ENCODE measurements around the gene HSPB2.
"Not testable (repeated sequence)": the region's sequence is repeated elsewhere in the genome, so short reads cannot be mapped to it uniquely, and the experiment has no call there.

The HSPB2 gene, protein sequence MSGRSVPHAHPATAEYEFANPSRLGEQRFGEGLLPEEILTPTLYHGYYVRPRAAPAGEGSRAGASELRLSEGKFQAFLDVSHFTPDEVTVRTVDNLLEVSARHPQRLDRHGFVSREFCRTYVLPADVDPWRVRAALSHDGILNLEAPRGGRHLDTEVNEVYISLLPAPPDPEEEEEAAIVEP

DNA sequence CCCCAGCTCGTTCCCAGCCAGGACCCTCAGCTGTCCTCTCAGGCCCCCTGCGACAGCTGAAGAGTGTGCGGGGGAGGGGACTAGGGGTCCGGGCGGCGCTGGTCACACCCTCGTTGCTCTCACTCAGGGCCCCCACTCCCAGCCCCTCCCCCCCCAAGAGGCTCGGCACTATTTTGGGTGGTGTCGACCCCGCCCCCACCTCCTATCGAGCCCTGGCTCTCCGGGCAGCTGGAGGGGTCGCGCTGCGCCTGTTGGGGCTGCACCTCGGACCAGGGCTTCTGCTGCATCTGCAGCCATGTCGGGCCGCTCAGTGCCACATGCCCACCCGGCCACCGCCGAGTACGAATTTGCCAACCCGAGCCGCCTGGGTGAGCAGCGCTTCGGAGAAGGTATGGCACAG, at the start of gene HSPB2:
TSS of gene HSPB2 (plus strand) at position 200 of the 400 bp plus-strand sequence. CDS start at position 296, 96 bp downstream.
- no peak for DNase-seq

DNA sequence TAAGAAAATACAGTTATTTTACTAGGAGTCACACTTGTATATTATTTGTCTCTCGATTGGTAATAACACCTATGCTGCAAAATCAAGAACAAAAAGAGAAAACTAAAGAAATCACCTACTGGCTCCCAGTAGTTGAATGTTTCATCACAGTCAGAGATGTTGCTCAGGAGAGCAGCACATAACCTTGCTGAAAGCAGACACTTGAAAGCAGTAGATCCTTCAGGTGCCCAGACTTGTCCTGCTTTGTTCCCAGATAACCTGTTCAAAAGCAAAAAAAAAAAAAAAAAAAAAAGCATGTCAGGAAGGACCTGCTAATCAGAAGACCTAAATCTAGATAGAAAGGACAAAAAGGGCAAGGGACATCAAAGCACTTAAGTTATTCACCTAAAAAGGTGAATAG, 42.4 kb upstream of the HSPB2 start:
- DNase-seq, result no peak

DNA sequence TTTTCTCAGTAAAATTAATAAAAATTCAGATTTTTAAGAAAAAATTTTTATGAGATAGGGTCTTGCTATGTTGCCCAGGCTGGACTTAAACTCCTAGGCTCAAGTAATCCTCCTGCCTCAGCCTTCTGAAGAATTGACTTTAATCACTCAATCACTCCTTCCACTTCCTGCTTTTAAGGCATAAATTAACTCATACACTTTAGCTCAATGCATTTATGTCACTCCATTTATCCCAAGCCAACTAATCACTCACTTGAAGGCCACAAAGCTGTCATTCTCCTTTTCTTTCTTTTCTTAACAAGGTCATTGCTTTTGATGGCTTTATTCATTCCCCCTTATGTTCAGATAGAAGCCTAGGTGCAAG, 42.0 kb upstream of the HSPB2 start:
- no peak for DNase-seq

DNA sequence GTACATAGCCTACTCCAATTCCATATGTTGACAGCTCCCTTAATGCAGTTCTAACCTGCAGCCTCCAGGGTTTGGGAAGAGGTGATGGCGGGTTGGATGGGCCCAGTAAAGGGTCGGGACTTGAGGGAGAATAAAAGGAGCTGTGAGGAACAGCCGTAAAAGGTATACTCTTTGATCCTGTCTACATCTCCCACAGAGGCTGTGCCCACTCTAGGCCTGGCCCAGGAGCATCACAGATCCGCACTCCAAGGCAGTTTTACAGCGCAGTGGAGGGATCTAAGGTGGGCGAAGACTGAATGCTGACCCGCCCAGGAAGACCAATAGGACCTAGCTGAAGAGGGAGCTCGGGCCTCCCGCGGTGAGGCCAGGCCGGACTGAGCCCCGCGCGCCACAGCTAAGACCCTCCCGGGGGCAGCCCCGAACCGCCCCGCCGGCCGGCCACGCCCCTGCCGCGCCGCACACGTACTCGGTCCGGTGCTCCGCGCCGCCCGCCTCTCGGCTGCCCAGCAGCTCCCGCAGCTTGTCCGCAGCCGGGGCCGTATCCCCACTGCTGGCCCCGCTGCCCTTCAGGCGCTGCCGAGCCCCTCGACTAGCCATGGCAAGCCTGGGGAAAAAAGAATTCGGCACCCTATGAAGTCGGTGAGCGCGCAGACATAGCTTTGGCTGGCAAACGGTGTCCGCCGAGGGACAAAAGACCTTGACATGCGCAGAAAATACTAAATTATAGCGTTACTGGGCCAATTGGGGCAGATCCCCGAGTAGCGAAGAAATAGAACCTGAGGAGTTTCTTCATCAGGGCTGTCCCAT, 41.4 kb upstream of the HSPB2 start, which contains the start of gene ALG9:
TSS of gene ALG9 (minus strand) at position 696 of the 807 bp plus-strand sequence. CDS start at position 597, 99 bp downstream.
- DNase-seq, result peak; percentile 93

DNA sequence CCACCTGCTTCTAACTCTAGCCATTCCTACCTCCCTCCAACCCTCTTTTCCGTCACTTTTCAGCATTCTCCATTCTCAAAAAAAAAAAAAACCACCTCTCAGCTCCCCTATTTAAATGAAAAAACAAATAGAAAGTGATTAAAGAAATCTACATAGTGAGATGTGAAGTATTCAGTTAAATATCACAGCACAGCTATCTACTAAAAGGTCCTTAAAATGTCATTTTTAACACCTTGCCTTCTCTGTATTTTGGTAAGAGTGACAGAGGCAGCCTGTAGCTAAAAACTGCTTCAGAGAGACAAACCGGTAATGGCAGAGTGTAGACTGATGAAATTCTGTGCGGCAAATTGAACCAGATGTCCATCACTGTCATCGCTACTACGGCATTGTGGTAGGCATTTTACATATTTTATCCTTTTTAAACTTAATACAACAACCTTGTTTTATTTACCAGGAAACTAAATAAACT, 40.8 kb upstream of the HSPB2 start:
- DNase-seq, result peak; percentile 15

DNA sequence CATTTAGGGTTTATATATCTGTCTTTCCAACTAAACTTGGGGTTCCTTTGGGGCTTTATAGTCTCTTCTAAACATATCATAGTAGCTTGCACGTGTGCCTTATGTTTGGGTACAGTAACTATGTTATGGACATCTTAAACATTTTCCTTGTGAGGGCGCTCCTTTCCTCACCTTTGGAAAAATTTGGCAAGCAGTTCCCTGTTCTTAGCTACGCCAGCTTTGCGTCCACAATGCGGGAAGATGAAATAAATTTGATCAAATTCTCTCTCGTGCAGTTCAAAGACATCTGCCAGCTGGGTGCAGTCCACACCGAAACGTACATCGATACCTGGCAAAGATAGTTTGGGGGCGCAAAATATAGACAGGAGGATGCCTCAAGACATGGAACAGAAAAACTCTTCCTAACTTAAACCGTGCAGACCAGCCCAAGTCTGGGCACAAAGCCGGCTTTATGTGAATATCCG, 34.1 kb upstream of the HSPB2 start:
- no peak for DNase-seq

DNA sequence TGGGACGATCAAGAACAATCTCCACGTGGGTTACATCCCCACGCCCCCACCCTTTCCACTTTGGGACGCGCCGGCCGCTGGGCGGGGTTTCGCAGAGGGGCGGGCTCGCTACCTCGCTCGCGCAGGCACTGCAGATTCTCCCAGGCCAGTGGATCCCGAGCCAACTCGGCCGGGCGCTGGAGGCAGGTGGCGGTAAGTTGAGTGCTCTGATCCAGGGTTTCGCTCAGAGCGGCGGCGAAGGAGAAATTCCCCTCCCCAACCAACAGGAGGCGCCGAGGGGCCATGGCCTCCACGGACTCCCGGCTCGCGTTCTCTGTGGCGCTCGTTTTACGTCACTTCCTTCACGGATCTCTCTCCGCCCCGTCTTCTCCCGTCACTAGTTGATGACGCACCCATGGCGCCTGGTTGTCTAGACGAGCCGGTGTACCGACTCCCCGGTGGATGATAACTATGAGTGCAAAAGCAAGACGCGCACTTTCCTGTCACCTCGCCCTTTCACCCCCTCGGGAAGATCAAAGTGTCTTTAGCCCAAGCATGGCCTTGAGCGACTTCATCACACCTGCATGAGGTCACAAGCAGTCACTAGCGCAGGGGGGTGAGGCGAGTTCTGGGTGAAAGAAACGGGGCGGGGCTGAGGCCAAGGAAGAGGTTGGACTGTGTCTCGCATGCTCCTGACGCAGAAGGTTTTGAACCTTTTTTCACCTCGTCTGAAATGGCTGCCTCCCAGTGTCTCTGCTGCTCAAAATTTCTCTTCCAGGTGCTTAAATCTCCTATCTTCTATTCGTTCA, 33.5 kb upstream of the HSPB2 start, which contains the start of the genes CFAP68 and FDXACB1:
TSS of gene CFAP68 (plus strand) at position 693 of the 788 bp plus-strand sequence. CDS start at position 713, 20 bp downstream.
TSS of gene FDXACB1 (minus strand) at position 317 of the 788 bp plus-strand sequence. CDS start at position 284, 33 bp downstream.
- DNase-seq, result peak; percentile 96

DNA sequence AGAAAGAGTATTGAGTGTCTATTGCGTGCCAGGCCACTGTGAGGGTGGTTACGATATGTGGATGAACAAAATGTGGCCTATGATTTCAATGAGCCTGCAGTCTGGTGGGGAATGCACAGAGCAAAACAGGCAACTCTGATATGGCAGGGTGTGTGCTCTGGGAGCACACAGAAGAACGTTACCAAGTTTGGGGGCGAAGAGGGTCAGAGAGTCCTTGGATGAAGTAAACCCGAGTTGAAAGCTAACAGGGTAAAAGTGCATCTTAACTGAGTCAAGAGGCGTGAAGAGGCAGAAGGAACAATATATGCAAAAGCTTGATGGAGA, 32.9 kb upstream of the HSPB2 start:
- DNase-seq, result no peak

DNA sequence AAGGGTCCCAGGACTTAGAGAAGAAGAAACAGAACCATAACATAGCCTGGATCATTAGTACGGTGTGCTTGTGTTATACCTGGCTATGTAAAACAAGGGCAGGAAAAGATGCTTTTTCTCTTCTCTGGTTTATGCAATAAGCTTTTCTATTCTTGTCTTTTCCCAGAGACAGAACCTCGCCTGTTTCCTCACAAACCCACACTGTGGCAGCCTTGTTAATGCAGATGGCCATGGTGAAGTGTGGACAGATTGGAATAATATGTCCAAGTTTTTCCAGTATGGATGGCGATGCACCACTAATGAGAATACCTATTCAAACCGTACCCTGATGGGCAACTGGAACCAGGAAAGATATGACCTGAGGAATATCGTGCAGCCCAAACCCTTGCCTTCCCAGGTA, 30.3 kb upstream of the HSPB2 start:
- no peak for DNase-seq

DNA sequence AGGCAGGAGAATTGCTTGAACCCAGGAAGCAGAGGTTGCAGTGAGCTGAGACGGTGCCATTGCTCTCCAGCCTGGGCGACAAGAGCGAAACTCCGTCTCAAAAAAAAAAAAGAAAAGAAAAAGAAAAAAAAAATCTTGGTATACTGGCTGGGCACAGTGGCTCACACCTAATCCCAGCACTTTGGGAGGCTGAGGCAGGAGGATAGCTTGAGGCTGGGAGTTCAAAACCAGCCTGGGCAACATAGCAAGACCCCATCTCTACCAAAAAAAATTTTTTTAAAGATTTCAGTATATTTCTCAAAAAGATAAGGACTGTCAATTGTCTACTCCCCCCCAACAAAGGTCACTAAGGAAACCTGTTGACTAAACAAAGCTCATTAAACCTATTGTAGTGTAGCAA, 27.5 kb upstream of the HSPB2 start:
- DNase-seq, result not testable (repeated sequence)

DNA sequence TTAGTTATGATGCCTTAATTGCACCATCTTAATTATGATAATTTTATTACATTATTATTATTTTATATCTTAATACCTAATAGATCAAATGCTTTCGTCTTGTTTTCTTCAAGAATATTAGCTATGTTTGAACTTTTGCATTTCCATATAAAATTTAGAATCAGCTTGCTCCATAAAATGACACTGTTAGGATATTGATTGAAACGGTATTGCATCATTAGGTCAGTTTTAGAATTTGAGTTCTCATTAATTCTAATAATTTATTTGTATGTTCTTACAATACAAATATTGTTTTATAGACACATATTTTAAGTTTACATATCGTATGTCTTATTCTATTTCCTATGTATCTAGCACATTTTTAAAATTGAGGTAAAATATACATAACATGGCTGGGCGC, 26.5 kb upstream of the HSPB2 start:
- no peak for DNase-seq

DNA sequence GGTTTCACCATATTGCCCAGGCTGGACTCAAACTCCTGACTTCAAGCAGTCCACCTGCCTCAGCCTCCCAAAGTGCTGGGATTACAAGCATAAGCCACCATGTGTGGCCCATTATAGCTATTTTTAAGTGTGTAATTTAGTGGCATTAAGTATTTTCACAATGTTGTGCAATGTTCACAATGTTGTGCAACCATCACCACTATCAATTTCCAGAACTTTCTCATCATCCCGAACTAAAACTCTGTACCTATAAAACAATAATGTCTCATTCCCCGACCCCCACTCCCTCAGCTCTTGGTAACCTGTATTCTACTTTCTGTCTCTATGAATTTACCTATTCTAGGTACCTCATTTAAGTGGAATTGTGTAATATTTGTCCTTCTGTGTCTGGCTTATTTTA, 25.7 kb upstream of the HSPB2 start:
- DNase-seq, result no peak

DNA sequence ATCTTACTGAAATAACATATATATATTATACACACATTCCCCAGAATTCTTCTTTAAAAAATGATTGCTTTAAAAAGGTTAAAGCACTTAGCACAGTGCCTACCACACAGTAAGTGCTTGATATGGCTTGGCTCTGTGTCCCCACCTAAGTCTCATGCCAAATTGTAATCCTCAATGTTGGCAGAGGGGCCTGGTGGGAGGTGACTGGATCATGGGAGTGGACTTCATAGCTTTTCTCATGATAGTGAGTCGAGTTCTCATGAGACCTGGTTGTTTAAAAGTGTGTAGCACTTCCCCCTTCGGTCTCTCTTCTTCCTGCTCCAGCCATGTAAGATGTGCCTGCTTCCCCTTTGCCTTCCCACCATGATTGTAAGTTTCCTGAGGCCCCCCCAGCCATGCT, 7.1 kb upstream of the HSPB2 start:
- no peak for DNase-seq

DNA sequence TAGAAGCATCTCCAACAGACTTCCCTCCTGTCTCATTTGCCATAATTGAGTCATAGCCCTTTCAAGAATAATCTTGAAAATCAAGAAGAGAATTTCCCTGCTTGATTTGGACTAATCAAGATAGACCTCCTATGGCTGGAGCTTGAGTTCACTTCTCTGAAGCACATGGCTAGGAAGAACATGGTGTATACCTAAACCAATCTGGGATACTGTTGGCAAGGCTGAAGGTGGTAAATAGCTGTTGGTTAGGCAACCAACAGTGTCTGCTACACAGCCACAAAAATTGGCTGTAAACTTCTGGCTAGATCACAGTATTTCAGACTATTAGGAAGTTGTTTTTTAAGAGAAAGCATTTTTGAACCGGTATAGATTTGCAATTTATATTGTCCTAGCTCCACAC, 5.9 kb upstream of the HSPB2 start:
- no peak for DNase-seq

DNA sequence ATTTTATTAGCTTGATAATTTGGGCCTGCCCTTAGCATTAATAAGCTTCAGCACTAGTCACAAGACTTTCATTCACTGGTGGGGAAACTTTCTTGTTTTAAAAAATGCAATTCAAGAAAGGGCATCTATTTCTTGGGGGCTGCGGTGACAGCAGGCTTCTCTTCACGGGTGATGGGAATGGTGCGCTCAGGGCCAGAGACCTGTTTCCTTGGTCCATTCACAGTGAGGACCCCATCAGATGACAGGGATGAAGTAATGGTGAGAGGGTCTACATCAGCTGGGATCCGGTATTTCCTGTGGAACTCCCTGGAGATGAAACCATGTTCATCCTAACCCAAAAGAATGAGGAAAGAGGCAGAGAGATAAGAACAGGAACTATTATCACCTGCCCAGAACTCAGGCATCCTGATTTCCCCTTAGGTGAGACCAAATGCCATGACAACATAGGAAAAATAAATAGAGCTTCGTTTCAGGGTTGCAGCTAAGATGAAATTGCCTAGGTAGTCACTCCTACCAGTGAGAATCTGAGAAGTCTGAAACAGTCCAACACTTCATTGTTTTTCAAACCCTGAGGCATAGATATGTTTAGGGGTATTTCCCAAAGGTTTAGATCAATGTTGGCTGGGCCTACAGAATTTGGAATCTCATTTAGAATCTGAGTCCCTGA, 3.8 kb upstream of the HSPB2 start:
- no peak for DNase-seq

DNA sequence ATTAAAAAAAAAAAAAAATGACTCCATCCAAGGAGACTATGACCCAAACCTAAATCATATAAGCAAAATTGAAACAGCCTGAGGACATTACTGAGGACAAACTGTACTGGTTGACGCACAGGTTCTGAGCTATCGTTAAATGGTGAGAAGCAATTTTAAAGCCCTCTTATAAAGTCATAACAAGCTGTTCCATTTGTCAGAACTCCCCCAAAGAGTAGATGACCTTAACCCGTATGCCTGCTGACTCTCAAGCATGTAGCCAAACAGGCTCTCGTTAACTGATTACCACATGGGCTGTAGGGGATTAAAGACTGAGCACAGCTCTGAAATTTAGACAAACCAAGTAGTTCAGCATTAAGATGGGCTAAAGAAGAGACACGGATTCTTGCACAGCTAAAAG, 3.2 kb upstream of the HSPB2 start:
- no peak for DNase-seq

DNA sequence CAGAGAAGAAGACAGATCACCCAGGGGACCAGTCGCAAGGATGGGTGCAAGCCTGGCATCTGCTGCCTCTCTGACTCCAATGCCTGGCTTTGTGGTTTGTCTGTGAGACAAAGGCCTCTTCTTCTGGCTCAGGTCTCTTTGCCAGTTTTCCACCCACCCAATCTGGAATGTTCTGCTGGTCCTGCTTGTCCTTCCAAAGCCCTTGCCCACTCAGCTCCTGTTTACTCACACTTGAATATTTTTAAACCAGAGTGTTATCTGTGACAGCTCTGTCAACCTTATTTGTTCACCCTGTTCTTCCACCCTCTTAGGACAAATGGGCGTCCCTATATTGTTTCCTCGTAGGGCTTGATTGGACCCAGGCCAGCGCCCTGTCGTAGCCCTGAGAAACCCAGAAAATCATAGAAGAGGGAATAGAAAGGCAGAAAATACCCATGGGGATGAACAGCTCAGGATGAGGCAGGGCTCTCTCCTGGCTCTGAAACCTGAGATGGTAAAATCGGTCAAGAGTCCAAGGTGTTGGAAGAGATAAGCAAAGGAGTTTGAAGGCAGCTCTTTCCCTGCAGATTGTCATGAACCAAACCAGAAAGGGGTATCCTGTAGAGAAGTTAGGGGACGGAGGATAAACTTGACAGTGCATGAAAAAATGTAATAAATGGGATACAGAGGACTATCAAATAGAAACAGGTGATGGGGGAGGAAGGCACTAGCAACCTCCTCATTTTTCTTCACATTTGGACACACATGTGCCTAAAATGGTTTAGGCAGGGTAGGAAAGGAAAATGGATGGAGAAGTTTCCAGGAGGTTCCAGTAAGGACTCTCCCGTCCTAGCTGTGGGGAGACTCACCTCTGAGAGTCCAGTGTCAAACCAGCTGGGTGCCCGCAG, 1.6 kb upstream of the HSPB2 start:
- no peak for DNase-seq

DNA sequence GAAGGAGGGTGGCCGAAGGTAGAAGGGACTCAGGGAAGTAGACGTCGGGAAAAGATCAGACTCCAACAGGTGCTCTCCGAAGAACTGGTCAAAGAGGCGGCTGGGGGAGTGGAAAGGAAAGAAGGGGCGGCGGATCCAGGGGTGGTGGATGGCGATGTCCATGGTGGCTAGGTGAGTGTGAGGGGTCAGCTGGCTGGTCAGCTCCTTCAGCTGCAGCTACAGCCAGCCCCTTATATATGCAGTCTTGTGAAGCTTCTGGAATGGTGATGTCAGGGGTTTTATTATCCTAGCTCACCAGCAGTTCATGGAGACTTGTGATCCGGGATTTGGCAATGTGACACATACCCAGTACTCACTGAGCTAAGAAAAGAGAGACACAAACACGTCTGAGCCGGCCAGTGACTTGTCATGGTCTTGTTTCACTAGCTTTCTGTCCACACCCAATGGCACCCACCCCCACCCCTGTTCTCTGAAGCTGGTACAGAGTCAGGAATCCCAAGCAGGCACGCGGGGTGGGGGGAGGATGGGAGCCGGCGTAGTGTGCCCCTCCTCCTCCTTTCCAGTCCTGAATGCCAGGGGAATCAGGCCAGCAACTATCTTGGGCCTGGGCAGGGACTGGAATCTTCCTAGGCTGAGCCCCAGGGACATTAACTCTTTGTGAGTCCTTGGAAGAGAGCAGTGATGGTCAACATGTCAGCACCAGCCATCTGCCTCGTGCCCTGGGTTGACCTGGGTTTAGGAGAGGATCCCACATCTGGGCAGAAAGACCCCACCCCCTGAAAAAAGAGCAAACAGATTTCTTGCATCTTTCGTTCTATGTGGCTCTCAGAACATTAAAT, 752 bp upstream of the HSPB2 start, which contains the start of gene CRYAB:
TSS of gene CRYAB (minus strand) at position 208 of the 839 bp plus-strand sequence. CDS start at position 162, 46 bp downstream.
- no peak for DNase-seq

DNA sequence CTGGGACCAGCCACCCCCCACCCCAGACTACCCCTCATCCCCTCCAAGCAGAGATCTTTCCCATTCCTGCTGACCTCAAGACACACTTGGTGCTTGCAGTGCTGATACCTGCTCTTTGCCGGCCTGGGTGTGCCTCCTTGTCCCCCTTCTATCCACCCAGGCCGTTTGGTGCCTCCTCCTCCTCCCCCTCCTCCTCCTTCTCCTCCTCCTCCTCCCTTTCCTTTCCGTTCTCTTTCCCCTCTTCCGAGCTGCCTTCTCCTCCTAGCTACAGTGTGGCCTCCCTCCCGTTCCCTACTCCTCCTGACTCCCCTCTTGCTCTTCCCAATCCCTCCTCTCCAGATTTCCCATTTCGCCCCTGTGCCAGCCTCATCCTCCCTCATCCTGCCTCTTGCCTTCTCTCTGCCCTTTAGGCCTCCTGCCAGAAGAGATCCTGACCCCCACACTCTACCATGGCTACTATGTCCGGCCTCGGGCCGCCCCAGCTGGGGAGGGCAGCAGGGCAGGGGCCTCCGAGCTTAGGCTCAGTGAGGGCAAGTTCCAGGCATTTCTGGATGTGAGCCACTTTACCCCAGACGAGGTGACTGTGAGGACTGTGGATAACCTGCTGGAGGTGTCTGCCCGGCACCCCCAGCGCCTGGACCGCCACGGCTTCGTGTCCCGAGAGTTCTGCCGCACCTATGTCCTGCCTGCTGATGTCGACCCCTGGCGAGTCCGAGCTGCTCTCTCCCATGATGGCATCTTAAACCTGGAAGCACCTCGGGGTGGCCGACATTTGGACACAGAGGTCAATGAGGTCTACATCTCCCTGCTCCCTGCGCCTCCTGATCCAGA, 712 bp downstream of the HSPB2 start:
- DNase-seq, result no peak

DNA sequence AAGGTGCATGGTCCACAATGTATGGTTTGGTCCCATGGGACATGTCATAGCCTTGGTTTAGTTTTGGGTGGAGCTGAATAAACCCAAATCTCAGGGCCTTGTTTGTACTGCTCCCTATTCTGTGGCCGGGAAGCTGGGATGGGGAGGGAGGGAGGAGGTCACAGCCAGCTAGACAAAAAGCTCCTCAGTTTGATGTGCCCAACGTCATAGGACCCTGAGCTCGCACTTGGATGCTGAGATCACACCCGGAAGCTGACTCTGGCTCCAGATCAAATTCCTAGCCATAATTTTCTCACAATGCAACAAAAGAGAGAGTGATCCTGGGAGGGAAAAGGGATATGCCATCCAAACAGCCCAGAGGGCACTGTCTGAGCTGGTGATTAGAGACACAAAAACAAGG, 1.5 kb downstream of the HSPB2 start:
- DNase-seq, result no peak

Data from CD4-positive, alpha-beta T cell treated with Interleukin-10 for 1 hour (primary cell).